ENCODE results near the gene CCDC33.

The CCDC33 gene

DNA sequence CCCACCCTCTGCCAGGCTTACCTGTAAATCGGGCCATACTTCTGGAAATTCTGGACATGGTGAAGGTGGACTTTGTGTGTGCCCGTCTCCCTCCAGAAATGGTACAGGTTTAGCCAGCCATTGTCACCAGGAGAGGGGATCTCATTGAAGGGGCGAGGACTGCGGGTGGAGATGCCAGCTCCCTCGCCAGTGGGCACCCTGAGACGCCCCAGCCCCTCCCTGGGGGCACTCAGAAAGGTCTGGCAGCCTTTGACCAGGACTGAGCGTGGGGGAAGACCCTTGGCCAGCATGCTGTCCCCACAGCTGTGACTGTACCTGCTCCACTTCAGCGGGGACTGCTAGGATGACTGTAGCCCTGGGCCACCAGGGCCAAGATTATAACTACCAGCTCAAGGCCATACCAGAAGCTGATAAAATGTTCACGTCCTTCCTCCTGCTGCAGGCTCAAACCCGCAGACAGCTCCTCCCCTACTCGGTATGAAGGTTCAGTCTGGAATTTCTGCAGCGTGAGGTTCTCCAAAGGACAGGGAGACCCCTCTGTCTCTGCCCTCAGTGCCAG, 131.2 kb downstream of the CCDC33 start, which contains the start of gene CYP11A1:
CYP11A1 (minus strand) TSS at position 351 of the 559 bp plus-strand sequence; CDS start at position 290, 61 bp downstream.
- Histone ChIP-seq H3K36me3 (ENCODE audit: control insufficient read depth, insufficient read depth, low read length) (no peaks in the 10 kb centered on the region), H3K4me1 (ENCODE audit: control insufficient read depth, insufficient read depth, low read length) (no peaks in the 10 kb centered on the region), H3K9ac (ENCODE audit: low read length) (no peak within 1 kb of the TSS), H3K27ac (ENCODE audit: low read depth, low read length) (no peak within 1 kb of the TSS), H3K4me3 (ENCODE audit: low read length) (no peak within 1 kb of the TSS), H3K27me3 (ENCODE audit: control insufficient read depth, insufficient read depth, low read length) (peaks cover 9% of the 10 kb centered on the region)

GRCh38 chr15:74368121-74368520, 132.0 kb downstream of the CCDC33 start:
- Histone ChIP-seq H3K27me3 (ENCODE audit: control insufficient read depth, insufficient read depth, low read length) (peaks cover 9% of the 10 kb centered on the region), H3K9ac (ENCODE audit: low read length) (no peak overlapping the region)

DNA sequence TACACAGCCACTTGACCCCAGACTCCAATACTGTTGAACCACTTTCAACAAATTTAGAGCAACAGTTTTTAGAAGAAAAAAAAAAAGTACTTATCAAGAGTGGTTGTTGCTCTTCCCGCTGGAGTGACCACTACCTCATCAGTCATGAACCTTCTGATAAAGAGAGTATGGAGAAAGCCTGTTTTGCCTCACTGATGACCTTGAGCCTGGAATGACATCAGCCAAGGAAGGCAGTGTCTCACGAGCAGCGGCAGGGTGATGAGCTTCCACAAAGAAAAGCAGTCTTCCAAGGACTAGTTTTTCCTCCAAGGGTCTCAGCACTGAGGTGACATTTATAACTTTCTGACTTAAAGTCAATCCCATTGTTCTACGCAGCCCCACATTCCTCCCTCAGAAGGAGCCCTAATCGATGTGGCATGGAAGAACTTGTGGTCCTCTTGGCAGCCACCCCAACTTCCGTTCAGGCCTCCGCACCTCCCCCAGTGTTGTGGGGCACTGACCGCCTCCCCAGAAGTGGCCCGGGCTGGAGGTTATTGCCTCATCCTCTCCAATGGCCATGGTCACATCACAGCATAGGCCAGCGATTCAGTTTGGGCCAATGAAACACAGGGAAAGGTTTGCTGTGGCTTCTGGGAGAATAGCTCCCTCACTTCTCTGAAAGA, 133.1 kb downstream of the CCDC33 start:
- no peaks in the 10 kb centered on the region for H3K4me1 ChIP-seq (ENCODE audit: control insufficient read depth, insufficient read depth, low read length)
- H3K4me3 ChIP-seq (ENCODE audit: low read length) = no peak overlapping the region
- no peaks in the 10 kb centered on the region for H3K36me3 ChIP-seq (ENCODE audit: control insufficient read depth, insufficient read depth, low read length)
- H3K9ac ChIP-seq (ENCODE audit: low read length) = no peak overlapping the region
- peaks cover 9% of the 10 kb centered on the region for H3K27me3 ChIP-seq (ENCODE audit: control insufficient read depth, insufficient read depth, low read length)
- no peak overlapping the region for H3K27ac ChIP-seq (ENCODE audit: low read depth, low read length)

More at GRCh38 chr15:74368121-74368520, 132.0 kb downstream of the CCDC33 start:
- Histone ChIP-seq H3K4me3 (ENCODE audit: low read length) (no peak overlapping the region), H3K27ac (ENCODE audit: low read depth, low read length) (no peak overlapping the region), H3K4me1 (ENCODE audit: control insufficient read depth, insufficient read depth, low read length) (no peaks in the 10 kb centered on the region), H3K36me3 (ENCODE audit: control insufficient read depth, insufficient read depth, low read length) (no peaks in the 10 kb centered on the region)

- Histone ChIP-seq H3K9ac (ENCODE audit: low read length) (no peak overlapping the region), H3K4me3 (ENCODE audit: low read length) (no peak overlapping the region), H3K27ac (ENCODE audit: low read depth, low read length) (no peak overlapping the region), H3K36me3 (ENCODE audit: control insufficient read depth, insufficient read depth, low read length) (no peaks in the 10 kb centered on the region), H3K4me1 (ENCODE audit: control insufficient read depth, insufficient read depth, low read length) (peaks cover 3% of the 10 kb centered on the region), H3K27me3 (ENCODE audit: control insufficient read depth, insufficient read depth, low read length) (peaks cover 9% of the 10 kb centered on the region)
Observed at GRCh38 chr15:74369756-74370155, 133.6 kb downstream of the CCDC33 start.

GRCh38 chr15:74370471-74370870, 134.3 kb downstream of the CCDC33 start:
- Histone ChIP-seq H3K4me3 (ENCODE audit: low read length) (no peak overlapping the region), H3K9ac (ENCODE audit: low read length) (no peak overlapping the region), H3K27ac (ENCODE audit: low read depth, low read length) (no peak overlapping the region), H3K4me1 (ENCODE audit: control insufficient read depth, insufficient read depth, low read length) (peaks cover 3% of the 10 kb centered on the region), H3K36me3 (ENCODE audit: control insufficient read depth, insufficient read depth, low read length) (no peaks in the 10 kb centered on the region), H3K27me3 (ENCODE audit: control insufficient read depth, insufficient read depth, low read length) (peaks cover 3% of the 10 kb centered on the region)

DNA sequence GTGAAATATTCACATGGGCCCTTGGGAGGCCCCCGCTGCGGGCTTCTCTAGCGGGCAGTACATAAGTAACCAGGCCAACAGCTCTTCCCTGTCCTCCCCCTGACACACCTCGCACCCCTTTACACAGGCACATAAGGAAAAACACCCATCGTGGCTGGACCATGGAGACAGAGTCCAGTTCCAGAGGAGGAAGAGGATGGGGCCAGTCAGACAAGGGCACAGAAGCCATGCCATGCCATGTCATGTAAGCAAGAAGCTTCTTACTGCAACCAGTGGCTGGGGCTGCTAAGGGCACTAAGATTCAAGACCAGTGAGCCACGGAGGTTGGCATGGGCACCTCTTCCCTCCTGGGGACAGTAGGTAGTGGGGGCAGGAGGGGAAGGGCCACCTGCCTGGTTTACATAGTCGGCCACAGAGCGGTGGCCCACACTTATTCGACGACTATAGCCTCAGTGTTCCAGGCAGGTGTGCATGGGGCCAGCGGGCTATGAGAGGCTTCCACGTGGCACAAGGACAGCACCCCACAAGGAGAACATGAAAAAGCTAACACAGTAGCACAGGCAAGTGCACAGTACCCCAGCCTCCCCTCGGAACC, 137.0 kb downstream of the CCDC33 start:
- H3K4me3 ChIP-seq (ENCODE audit: low read length) = no peak overlapping the region
- H3K4me1 ChIP-seq (ENCODE audit: control insufficient read depth, insufficient read depth, low read length) = peaks cover 3% of the 10 kb centered on the region
- no peaks in the 10 kb centered on the region for H3K27me3 ChIP-seq (ENCODE audit: control insufficient read depth, insufficient read depth, low read length)
- H3K9ac ChIP-seq (ENCODE audit: low read length) = no peak overlapping the region
- no peak overlapping the region for H3K27ac ChIP-seq (ENCODE audit: low read depth, low read length)
- H3K36me3 ChIP-seq (ENCODE audit: control insufficient read depth, insufficient read depth, low read length) = no peaks in the 10 kb centered on the region

- peaks cover 3% of the 10 kb centered on the region for H3K4me1 ChIP-seq (ENCODE audit: control insufficient read depth, insufficient read depth, low read length)
- no peaks in the 10 kb centered on the region for H3K27me3 ChIP-seq (ENCODE audit: control insufficient read depth, insufficient read depth, low read length)
- H3K27ac ChIP-seq (ENCODE audit: low read depth, low read length) = no peak overlapping the region
- peak overlapping the region; percentile 81 for H3K4me3 ChIP-seq (ENCODE audit: low read length)
- H3K36me3 ChIP-seq (ENCODE audit: control insufficient read depth, insufficient read depth, low read length) = no peaks in the 10 kb centered on the region
- H3K9ac ChIP-seq (ENCODE audit: low read length) = no peak overlapping the region
Observed at GRCh38 chr15:74373731-74374647, 137.9 kb downstream of the CCDC33 start.

DNA sequence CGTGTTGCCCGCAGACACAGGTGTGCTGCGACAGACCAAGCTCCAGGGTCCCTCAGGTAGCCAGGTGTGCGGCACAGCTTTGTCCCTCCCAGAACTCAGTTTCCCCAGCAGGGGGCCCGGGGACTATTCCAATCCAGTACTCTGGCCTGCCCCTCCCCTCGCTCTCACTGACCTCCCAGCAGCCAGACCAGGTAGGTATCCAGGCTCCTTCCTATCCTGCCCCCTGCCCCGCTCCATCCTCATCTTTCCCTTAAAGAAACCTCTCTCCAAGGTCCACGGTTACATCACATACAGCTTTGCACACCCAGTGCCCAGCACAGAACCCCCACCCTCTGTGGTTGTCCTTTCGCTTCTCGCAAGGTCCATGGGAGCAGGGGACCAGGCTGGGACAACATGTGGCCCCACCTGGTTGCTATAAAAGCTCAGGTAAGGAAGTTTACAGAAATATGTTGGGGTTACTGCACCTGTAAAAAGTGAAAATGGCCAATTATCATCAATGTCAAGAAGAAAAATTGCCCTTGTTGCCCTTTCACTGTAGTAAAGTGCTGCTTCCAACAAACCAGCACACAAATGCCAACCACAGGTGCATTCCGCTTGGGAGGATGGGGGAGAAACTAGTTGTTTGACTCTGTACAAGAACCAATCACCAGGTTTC, 138.6 kb downstream of the CCDC33 start:
- Histone ChIP-seq H3K4me3 (ENCODE audit: low read length) (peak overlapping the region; percentile 61), H3K36me3 (ENCODE audit: control insufficient read depth, insufficient read depth, low read length) (no peaks in the 10 kb centered on the region), H3K9ac (ENCODE audit: low read length) (no peak overlapping the region), H3K27me3 (ENCODE audit: control insufficient read depth, insufficient read depth, low read length) (no peaks in the 10 kb centered on the region), H3K27ac (ENCODE audit: low read depth, low read length) (no peak overlapping the region), H3K4me1 (ENCODE audit: control insufficient read depth, insufficient read depth, low read length) (peaks cover 3% of the 10 kb centered on the region)

- no peaks in the 10 kb centered on the region for H3K36me3 ChIP-seq (ENCODE audit: control insufficient read depth, insufficient read depth, low read length)
- H3K9ac ChIP-seq (ENCODE audit: low read length) = no peak overlapping the region
- H3K4me1 ChIP-seq (ENCODE audit: control insufficient read depth, insufficient read depth, low read length) = peaks cover 3% of the 10 kb centered on the region
- H3K4me3 ChIP-seq (ENCODE audit: low read length) = no peak overlapping the region
- no peaks in the 10 kb centered on the region for H3K27me3 ChIP-seq (ENCODE audit: control insufficient read depth, insufficient read depth, low read length)
- H3K27ac ChIP-seq (ENCODE audit: low read depth, low read length) = no peak overlapping the region
Observed at GRCh38 chr15:74375303-74375693, 139.2 kb downstream of the CCDC33 start.

GRCh38 chr15:74376226-74376625, 140.1 kb downstream of the CCDC33 start:
- Histone ChIP-seq H3K27me3 (ENCODE audit: control insufficient read depth, insufficient read depth, low read length) (no peaks in the 10 kb centered on the region), H3K4me1 (ENCODE audit: control insufficient read depth, insufficient read depth, low read length) (peaks cover 3% of the 10 kb centered on the region), H3K27ac (ENCODE audit: low read depth, low read length) (no peak overlapping the region), H3K9ac (ENCODE audit: low read length) (no peak overlapping the region), H3K4me3 (ENCODE audit: low read length) (no peak overlapping the region), H3K36me3 (ENCODE audit: control insufficient read depth, insufficient read depth, low read length) (no peaks in the 10 kb centered on the region)

- Histone ChIP-seq H3K36me3 (ENCODE audit: control insufficient read depth, insufficient read depth, low read length) (no peaks in the 10 kb centered on the region), H3K9ac (ENCODE audit: low read length) (no peak overlapping the region), H3K4me3 (ENCODE audit: low read length) (no peak overlapping the region), H3K27me3 (ENCODE audit: control insufficient read depth, insufficient read depth, low read length) (no peaks in the 10 kb centered on the region), H3K4me1 (ENCODE audit: control insufficient read depth, insufficient read depth, low read length) (peaks cover 3% of the 10 kb centered on the region), H3K27ac (ENCODE audit: low read depth, low read length) (no peak overlapping the region)
Observed at GRCh38 chr15:74376825-74377581, 140.9 kb downstream of the CCDC33 start.
